GM21528 (cell line): ENCODE results near the gene ACO2.
"Not testable (repeated sequence)": the region's sequence is repeated elsewhere in the genome, so short reads cannot be mapped to it uniquely, and the experiment has no call there.

ENCODE experiments used
- ATAC-seq: cut with Tn5 transposase; IDR thresholded peaks from one replicate; pipeline ENCODE4 v1.9.1; 2021; ENCODE audit warnings: mild to moderate bottlenecking, moderate library complexity; ENCODE audit not compliant: unreplicated experiment, low FRiP score

The ACO2 gene

DNA sequence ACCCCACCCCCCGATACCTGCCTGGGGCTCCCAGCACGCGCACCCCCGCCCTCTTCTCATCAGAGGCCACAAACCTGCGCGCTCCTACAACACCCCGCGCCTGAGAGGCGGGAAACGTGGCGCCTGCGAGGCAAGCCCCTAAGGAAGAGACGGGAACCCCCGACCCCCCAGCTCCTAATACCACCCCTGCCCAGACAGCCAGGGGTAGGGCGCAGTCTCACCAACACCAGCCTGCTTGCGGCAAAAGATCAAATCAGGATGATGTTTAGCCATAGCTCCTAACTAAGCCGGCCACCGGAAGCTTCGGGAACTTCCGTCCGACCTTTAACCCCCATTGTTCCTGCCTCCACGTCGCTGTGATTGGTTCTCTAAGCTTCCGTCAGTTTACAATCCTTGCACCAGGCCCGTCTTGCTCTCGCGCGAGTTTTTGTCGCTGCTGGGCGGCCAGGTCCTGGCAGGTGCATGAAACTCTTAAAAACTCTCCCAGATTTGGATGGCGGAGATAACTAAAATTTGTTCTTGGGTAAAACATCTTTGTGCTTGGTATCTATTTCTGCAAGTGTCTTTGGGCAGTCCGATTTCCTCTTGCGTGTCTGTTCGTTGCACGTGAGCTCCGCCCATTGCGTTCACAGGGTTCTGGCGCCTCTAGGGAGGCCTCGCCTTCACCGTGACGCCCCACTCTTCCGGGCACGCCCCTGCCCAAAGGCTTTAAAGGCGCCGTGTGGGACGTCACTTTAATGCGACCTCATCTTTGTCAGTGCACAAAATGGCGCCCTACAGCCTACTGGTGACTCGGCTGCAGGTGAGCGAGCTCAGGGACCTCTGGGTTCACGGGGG is at the start of gene ACO2, which contains the start of gene PHF5A:
TSS of gene ACO2 (plus strand) at position 737 of the 837 bp plus-strand sequence. CDS start at position 767, 30 bp downstream.
TSS of gene PHF5A (minus strand) at position 312 of the 837 bp plus-strand sequence. CDS start at position 273, 39 bp downstream.
- ATAC-seq: peak; percentile 84

DNA sequence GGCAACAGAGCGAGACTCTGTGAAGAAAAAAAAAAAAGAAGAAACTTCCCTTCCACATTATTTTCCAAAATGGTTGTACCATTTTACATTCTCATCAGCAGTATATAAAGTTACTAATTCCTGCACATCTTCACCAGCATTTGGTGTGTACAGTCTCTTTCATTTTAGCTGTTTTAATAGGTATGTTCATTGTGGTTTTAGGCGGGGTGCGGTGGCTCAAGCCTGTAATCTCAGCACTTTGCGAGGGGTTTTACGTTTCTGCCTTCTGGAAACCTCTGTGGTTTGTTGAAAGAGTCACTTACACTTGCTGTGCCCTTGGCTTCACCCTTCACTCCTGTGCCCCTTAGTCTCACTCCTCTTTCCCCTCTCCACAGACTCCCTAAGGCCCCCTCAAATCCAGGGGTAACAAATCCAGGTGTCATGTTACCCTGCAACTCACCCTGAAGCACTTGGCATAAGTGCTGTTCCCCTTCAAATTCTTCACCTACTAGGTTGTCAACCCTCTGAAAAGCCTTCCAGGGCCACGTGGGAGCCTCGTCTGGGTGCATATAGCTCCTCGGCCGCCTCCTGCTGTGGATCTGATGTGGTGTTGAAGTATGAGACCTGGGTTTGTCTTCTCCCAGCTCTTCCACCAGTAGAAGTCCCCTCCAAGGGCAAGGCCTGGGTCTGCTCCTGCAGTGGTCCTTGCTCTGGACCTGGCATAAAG is 43.1 kb upstream of the ACO2 start:
- ATAC-seq: no peak

DNA sequence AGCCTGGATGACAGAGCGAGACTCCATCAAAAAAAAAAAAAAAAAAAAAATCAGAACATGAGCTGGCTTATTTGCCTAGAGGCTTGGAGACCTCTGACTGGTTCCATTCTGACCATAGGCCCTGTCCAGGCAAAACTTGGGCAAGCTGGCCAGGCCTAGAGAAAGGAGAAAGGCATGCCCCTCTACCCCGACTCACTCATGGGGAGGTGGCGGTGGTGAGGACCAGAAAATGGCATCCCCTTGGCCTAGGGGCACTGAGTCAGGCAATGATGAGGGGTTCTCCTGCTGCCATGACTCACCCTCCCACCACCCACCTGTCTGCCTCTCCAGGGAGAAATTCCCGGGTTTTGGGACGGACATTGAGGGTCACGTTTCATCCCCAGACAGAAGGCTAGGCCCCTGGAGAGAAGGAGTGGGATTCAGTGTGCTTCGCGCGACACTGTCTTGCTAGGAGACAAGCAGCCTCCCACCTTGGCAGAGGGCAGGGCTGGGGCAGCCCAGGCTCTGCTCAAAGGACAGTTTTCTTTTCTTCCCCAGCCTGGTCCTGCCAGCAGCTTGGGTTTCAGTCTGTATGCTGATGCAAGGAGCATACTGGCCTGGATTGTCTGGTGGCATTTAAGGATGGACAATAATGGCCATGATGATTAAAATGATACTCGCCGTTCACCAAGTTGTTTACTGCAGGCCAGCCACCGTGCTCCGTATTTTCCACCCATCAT is 39.5 kb upstream of the ACO2 start:
- no peak for ATAC-seq

DNA sequence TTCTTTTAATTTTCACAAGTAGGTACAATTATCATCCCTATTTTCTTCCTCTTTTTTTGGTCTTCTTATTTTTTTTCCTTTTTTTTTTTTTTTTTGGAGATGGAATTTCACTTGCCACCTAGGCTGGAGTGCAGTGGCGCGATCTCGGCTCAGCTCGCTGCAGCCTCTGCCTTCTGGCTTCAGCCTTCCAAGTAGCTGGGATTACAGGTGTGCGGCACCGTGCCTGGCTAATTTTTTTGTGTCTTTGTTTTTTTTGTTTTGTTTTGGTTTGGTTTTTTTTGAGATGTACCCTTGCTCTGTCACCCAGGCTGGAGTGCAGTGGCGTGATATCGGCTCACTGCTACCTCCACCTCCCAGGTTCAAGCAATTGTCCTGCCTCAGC is 39.0 kb upstream of the ACO2 start:
- ATAC-seq: no peak

DNA sequence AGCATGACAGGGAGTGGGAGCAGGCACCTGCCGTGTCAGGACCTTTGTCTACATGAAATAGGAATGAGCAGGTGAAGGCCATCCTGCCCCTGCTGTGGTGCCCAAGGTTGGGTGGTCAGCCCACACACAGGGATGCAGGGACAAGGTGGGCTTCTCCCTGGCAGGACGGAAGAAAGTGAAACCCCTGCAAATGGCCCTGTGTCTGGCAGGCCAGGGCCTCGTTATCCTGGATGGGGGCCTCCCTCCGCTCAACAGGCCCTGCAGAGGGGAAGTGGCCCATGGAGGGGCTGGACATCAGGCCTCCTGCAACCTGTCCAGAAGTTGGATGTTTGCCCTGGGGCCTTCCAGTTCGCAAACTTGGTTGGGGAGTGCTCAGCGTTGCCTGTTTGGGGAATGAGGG is 37.3 kb upstream of the ACO2 start:
- ATAC-seq: no peak

DNA sequence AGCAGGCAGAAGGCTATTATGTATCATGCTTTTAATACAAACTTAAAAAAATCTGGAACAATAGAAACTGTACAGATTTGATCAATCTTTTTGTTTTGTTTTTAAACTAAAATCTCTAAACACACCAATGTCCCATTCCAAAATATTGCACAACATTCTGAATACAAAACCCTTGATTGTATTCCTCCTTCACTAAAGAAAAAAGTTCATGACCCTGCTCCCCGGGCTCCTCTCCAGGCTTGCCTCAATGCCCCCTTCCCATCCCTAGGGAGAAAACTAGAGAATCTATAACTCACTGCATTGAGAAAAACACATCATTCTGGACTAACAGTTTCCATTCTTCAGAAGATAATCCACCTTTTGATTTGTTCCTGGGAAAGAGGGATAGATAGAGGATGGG is 35.4 kb upstream of the ACO2 start:
- ATAC-seq: not testable (repeated sequence)

DNA sequence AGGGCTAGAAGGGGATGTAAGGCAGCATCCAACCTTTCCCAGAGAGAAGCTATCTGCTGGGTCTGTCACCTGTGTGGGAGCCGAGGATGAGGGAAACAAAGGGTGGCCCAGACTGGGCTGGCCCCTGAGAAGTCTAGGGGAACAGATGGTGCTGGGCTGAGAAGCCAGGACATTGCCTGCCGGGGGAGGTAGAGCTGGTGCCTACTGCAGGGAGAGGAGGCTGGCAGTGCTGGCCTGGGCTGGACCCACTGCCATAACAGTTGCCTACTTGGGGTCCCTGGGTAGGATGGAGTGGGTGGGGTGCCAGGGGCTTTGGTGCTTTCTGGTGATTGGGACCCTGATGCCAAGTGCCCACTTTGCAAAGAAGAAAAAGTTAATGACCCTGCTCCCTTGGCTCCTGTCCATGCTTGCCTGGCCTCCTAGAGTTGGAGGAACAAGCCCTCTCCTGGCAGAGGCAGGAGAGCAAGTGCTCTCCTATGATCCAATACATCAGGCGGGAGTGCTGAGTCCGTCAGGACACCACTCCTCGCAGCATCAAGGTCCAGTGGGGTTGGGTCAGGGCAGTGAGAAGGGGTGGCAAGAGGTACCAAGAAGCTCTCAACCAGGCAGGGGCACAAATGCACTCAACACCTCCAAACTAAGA is 34.4 kb upstream of the ACO2 start:
- not testable (repeated sequence) for ATAC-seq

DNA sequence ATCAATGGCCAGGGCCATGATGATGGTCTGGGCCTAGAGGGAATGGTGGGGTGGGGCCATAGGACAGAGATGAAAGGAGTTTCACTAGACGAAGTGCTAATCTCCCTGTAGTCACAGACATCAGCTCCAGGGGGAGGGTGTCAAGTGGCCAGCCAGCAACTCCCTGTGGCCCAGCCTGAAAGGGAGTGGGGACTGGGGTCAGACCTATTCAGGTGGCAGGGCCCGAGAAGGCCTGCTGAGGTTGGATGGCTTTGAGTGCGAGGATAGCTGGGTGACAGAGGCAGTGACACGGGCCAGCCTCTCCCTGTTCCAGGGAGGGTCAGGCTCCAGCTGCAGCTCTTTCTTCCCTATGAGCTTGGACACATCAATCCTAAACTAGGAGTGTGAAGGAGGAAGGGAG is 33.4 kb upstream of the ACO2 start:
- no peak for ATAC-seq

DNA sequence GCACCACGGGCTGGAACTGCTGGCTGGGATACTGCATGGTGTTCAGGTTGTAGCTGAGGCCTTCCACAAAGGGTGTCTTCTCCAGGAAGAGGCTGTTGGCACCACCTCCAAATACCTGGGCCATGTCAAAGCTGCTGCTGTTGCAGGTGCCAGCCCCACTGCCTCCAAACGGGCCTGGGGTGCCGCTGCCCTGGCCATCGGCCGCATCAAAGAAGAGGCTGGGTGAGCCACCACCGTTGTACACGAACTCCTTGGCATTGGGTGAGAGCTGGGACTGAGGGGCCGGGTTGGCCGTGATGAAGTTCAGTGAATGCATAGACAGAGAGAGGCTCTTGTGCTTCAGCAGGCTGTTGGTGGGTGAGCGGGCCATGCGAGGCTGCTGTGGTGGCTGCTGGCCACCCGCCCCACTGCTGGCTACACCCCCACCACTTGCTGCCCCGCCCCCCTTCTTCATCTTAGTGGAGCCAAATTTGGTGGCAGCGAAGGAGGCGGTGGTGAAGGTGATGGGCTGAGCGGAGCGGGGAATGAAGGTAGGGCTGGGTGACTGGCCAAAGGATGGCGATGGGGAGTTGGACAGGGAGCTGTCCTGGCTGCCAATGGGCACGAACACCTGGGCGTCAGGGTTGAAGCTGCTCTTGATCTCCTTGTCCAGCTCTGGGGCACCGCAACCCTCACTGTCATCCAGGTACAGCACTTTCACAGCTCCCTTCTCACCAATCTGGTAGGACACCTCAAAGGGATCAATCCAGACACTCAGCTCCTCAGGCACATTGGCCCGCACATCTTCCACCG is 32.4 kb upstream of the ACO2 start:
- no peak for ATAC-seq

DNA sequence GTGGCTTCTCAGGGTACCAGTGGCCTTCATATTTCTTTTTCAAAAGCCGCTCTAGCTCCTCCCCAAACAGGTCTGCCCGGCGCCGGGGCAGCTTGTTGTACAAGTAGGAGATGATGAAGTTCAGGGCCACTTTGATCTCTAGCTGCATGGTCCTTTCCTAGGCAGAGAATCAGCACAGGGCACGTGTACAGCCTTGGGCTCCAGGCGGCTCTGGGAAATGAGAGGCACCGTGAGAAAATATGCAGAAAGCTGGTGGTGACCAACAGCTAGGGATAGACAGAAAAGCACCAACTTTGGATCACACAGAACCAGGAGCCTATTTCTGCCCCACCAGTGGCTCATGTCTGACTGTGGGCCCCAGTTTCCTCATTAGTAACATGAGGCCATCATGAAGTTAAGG is 31.7 kb upstream of the ACO2 start:
- ATAC-seq: no peak

DNA sequence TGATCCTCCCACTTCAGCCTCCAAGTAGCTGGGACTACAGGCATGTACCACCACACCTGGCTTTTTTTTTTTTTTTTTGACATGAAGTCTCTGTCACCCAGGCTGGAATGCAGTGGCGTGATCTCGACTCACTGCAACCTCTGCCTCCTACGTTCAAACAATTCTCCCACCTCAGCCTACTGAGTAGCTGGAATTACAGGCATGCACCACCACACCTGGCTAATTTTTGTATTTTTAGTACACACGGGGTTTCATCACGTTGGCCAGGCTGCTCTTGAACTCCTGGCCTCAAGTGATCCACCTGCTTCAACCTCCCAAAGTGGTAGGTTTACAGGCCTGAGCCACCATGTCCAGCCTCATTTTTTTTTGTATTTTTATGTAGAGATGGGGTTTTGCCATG is 28.4 kb upstream of the ACO2 start:
- ATAC-seq: not testable (repeated sequence)

DNA sequence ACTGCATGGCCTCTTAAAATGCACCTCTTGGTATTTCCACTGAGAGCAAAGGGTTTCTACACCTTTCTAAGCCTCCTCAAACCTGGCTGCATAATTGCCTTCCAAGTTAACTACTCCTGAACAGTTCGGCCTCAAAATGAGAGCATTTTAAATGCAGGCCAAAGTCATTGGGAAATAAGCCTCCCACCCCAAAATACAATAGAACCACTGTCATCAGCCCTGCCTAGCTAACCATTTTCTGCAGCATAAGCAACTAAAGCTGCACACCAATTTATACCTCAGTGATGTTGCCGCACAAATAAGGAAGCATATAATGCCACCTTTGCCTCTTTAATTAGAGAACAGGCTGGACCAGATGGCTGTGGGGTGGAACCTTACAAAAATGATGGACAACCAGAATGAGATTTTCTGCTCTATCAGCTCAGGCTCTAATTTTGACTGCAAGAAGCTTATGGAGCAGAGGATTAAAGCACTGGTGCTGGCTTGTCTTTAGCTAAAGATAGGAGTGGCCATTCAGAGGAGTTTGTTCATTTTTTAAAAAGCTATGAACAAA is 26.6 kb upstream of the ACO2 start:
- ATAC-seq: no peak

DNA sequence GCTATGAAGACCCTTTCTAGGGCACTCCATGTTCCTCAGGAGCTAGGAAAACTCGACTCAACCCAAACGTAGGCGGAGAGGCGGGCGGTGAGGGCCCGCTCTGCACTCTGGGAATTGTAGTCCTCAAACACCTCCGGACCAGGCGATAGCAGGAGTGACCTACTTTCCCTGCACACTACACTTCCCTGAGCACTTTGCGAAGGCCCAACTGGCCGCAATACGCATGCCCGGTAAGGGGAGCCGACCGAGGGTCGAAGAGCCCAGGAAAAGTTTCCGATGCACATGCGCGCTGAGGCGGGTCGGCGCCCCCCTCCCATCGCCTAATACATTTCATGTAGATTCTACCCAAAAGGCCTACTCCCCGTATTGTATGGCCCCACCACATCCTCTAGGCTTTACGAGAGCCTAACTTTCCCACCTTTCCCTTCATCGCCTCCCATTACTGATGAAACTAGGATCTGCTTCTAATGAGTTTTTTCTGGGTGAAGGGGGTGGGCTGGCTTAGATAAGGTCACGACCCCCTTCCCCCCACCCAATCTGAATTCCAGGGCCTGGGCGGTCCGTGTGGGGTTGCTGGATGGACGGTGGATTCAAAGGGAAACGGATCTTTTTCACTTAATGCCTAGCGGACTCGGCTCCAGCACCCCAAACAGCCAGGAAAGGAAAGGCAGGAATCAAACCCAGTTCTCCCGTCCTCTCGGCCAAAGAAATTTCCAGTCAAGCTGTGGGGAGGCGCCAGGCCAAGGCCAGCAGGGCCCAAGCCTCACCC is 24.4 kb upstream of the ACO2 start:
- ATAC-seq: peak; percentile 46

DNA sequence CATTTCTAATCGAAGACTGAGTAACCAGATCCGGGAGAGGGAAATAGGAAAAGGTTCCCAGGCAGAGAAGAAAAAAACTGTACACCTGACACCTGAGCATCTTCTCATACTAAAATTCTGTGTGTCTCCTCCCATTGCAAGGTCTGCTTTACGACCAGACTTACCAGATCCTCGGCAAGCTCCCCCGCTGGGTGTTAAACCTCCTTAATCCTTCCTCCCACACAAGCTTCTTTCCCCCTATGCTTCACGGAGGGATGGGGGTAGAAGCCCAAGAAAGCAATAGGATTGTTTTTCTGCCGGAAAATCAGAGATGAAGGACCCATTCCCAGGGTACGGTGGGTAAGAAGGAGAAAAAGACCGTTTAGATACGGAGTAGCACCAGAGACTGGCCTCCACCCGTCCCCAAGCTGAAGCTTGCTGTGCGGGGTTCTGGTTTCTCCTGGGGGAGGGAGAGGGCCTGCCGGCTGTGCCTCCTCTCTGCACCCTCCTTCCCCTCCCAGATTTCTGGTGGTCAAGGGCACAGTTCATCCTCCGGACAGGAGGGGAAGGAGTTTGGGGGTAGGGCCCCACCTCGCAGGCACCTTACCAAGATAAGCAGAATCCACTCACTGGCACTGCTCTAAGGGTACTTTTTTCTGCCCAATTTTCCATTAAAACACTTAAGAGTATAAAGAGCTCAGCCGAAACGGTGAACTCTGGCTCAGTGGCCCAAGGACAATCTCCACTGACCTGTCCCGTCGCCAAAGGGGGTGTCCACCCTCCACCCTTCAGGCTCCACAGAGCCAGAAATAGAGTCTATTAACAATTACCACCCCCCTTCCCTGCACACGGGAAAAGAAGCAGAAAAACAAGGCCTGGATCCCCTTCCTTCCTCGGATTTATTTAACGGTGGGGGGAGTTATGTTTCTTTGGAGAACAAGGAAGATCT is 23.5 kb upstream of the ACO2 start:
- no peak for ATAC-seq

DNA sequence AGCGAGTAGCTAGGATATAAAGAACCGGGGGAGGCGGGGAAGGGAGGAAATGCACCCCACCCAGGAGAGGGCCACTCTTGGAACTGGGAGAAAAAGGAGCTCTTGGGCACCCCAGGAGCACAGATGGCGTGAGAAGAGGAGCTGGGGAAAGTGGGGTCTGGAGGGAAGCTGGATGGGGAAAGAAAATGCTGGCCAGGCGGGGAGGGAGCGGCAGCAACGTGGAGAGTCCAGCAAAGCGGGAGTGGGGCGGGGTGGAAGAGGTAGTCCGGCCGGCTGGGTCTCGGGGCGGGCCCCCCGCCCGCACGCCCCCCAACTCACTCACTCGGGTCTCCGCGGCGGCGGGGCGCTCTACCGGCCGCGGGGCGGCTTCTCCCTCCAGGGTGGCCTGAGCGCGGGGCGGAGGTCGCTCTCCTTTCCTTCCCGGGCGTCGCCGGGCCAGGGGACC is 22.8 kb upstream of the ACO2 start:
- ATAC-seq: no peak

DNA sequence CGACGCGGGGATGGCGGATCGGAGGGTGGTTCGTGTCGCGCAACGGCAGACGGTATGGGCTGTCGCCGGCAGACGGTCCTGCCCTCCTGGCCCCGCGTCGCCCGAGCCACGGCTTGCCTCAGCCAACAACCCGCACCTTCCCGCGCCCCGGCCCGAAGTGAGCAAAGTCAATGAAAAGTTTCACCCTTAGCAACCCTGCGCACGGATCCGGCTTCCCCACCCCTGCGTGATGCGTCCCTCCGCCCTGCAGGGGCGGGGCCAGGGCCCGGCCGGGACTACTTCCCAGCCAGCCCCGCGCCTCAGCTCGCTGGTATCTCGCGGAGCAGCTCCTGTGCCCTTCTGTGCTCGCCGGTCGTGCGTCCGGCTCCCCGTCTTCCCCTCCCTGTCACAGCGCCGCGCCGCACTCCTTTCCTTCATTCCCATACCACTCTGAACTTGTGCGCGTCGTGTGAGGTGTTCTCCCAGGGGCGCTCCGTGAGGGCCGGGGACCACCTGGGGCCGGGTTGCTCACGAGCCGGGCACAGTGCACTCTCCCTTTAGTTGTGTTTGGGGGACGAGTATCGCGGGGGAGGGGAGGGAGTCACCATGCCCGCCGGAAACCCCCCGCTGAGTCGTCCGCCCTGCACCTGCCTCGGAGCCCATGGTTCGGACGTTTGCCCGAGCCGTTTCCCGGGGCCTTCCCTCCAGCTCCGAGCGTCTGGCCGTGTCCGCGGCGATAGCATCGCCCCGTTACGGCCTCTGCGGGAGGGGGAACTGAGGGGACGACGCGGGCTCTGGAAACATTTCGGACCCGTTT is 22.1 kb upstream of the ACO2 start, which contains the start of gene TOB2:
TSS of gene TOB2 (minus strand) at position 163 of the 796 bp plus-strand sequence. CDS start 9,456 bp downstream, outside the sequence.
- no peak for ATAC-seq
